GM12864 (cell line): ENCODE data around the gene SLC39A6.
"Not testable (repeated sequence)": the region's sequence is repeated elsewhere in the genome, so short reads cannot be mapped to it uniquely, and the experiment has no call there.

Source experiments
- DNase-seq: peaks from one replicate; pipeline ENCODE4 v3.0.0-alpha.2; 2011; ENCODE audit warnings: low read depth
- H3K4me3 ChIP-seq: 2 replicates; pipeline ENCODE4 v1.5.1; 2011; ENCODE audit warnings: mild to moderate bottlenecking, low read depth, low read length, control low read depth
- CTCF ChIP-seq: IDR thresholded peaks from 2 replicates; pipeline ENCODE4 v1.5.1; 2011; ENCODE audit warnings: low read depth, mild to moderate bottlenecking, moderate library complexity, low read length, control low read depth, inconsistent platforms; ENCODE audit errors: missing control alignments

The SLC39A6 gene

DNA sequence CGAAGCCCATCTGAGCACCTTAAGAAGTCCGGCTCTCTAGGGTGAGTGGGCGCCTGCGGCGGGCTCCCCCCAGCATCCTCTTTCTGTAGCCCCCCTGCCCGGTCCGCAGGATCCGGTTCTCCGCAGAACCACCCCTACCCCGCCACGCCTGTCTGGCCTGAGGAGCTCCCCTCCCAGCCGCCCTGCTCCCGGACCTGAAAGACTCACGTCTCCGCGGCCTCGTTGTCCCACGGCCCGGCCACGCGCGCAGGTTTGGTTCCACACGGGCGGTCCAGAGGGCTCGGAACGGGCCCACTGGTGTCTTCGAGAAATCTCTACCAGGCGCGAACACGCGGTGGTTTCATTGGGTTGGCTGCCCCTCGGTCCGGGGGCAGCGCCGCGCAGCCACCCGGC lies 237 bp downstream of the SLC39A6 start:
- no peak for DNase-seq
- peak overlapping the region; percentile 92 for H3K4me3 ChIP-seq
- TF ChIP-seq CTCF = no peak

- peak overlapping the region; percentile 92 for H3K4me3 ChIP-seq
- DNase-seq = no peak
- TF ChIP-seq CTCF = no peak
Observed at GRCh38 chr18:36128530-36128870, 640 bp downstream of the SLC39A6 start.

DNA sequence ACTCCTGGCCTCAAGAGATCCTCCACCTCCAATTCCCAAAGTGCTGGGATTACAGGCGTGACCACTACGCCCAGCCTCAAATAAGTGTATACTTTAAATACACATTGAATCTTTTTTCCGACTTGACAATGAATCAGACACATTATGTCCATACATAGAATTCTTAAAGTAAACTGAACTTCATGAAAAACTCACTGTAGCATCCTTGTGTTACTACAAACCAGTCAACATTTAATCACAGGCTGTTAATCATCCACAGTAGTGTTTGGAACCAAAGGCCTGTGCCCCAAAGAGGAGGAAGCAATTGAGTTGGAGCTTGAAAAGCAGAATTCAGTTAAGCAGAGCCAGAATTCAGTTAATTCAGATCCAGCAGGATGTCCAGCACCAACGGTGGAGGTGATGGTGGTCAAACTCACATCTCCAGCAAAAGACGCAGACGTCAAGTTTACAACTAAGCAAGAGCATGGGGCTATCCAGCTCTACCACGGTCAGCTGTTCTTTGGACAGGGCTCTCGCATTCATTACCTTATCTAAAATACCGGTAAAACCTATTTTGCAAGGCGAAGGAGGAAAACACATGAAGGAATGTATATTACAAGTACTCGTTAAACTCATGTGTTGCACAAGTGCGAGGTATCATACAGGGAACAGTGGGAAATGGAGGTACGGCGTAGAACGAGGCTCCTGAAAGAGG lies 1.2 kb downstream of the SLC39A6 start:
- peak overlapping the region; percentile 92 for H3K4me3 ChIP-seq
- no peak for TF ChIP-seq CTCF
- DNase-seq = no peak

DNA sequence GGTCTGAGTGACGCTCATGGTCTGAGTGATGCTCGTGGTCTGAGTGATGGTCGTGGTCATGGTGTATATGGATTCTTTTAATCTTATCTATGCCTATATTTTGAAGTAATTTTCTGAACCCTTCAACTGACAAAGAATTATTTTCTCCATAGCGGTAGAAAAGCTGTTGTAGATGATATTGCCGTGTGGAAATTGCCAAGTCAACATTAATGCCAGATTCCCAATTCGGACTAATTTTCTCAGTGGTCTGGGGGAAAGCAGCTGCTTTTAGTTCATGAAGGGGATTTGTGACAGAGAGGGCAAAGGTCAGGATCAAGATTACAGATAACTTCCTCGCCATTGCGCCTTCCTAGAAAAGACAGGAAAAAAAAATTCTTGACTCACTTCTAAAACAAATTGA lies 2.5 kb downstream of the SLC39A6 start:
- no peak overlapping the region for H3K4me3 ChIP-seq
- no peak for DNase-seq
- TF ChIP-seq CTCF = no peak

GRCh38 chr18:36124841-36125240 lies 4.3 kb downstream of the SLC39A6 start:
- TF ChIP-seq CTCF = no peak
- DNase-seq = no peak
- no peak overlapping the region for H3K4me3 ChIP-seq

- no peak for DNase-seq
- H3K4me3 ChIP-seq = no peak overlapping the region
- TF ChIP-seq CTCF = no peak
Observed at GRCh38 chr18:36120297-36120696, 8.8 kb downstream of the SLC39A6 start.

DNA sequence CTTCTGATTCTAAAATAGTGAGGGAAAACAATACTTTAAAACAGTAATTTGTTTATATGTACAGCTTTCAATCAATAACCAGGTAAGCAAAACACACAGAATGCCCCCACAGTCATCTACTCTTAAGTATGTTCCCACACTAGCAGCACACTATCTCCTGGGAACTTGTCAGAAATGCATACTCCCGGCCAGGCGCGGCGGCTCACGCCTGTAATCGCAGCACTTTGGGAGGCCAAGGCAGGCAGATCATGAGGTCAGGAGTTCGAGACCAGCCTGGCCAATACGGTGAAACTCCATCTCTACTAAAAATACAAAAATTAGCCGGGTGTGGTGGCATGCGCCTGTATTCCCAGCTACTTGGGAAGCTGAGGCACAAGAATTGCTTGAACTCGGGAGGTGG lies 12.4 kb downstream of the SLC39A6 start:
- DNase-seq, H3K4me3 ChIP-seq: not testable (repeated sequence)

DNA sequence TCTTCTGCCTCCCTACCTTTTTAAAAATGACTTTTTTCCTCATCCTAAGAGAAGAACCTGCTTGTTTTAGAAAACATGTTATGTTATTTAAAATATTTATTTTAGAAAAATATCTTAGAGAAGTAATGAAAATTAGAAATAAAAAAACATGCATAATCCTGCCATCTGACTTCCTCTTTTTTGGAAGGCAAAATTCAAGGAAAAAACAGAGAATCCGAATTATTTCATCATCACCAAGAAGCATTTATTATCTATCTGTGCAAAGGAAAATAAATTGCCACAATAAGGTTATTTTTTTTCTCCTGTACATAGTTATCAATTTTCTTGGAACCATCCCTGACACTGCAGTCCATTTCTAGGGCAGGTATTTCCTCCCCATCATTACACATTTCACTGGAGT lies 14.4 kb downstream of the SLC39A6 start:
- no peak for DNase-seq
- H3K4me3 ChIP-seq = no peak overlapping the region
- TF ChIP-seq CTCF = no peak
